Measurements from ENCODE around the gene BBS9. TPM values are rescaled to one million over a fixed set of nuclear protein-coding genes. Genes with fewer than 3 reads are reported as not detected.

Gene BBS9
- total RNA-seq, 4 donors from 2014 or later: 11.2 to 34.5 (median 20.4) TPM

DNA sequence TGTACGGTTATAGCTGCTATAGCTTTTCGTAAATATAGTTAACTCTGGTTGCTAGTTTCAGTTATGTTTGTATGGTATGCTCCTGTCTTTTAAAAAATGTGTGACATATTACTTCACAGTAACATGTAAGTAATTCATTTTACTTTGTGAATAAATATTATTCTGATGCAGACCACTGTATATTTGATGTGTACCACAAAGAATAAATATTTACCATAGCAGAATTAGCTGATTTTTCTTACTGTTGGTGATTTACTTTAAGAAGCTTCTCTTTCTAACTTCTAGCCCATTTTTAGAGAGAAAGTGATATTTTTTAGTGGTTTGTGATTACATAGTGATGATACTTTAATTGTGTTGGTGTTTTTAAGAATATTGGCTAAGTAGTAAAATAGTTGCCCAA lies 292.8 kb downstream of the BBS9 start:
- H3K4me3 ChIP-seq: no peak overlapping the region
- peaks cover 0 to 49% (median 0%) of the 10 kb centered on the region in 3 donors for H3K4me1 ChIP-seq
- TF ChIP-seq EP300 (IDR thresholded peaks at IDR 0.05): no peak
- TF ChIP-seq, protein P1, sequence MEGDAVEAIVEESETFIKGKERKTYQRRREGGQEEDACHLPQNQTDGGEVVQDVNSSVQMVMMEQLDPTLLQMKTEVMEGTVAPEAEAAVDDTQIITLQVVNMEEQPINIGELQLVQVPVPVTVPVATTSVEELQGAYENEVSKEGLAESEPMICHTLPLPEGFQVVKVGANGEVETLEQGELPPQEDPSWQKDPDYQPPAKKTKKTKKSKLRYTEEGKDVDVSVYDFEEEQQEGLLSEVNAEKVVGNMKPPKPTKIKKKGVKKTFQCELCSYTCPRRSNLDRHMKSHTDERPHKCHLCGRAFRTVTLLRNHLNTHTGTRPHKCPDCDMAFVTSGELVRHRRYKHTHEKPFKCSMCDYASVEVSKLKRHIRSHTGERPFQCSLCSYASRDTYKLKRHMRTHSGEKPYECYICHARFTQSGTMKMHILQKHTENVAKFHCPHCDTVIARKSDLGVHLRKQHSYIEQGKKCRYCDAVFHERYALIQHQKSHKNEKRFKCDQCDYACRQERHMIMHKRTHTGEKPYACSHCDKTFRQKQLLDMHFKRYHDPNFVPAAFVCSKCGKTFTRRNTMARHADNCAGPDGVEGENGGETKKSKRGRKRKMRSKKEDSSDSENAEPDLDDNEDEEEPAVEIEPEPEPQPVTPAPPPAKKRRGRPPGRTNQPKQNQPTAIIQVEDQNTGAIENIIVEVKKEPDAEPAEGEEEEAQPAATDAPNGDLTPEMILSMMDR (IDR thresholded peaks at IDR 0.05): no peak
- TF ChIP-seq POLR2A (IDR thresholded peaks at IDR 0.05): no peak
- no peak for TF ChIP-seq POLR2AphosphoS5 (IDR thresholded peaks at IDR 0.05)
- H3K27ac ChIP-seq: no peak overlapping the region
- no peaks in the 10 kb centered on the region for H3K27me3 ChIP-seq
- WGBS, 2 donors (ENCODE audit: low coverage in 1 of 2): 88 to 98% methylated on average over 2 of the region's 2 CpGs
- no peaks in the 10 kb centered on the region for H3K36me3 ChIP-seq
- ATAC-seq: no peak
- H3K9me3 ChIP-seq: no peaks in the 10 kb centered on the region

DNA sequence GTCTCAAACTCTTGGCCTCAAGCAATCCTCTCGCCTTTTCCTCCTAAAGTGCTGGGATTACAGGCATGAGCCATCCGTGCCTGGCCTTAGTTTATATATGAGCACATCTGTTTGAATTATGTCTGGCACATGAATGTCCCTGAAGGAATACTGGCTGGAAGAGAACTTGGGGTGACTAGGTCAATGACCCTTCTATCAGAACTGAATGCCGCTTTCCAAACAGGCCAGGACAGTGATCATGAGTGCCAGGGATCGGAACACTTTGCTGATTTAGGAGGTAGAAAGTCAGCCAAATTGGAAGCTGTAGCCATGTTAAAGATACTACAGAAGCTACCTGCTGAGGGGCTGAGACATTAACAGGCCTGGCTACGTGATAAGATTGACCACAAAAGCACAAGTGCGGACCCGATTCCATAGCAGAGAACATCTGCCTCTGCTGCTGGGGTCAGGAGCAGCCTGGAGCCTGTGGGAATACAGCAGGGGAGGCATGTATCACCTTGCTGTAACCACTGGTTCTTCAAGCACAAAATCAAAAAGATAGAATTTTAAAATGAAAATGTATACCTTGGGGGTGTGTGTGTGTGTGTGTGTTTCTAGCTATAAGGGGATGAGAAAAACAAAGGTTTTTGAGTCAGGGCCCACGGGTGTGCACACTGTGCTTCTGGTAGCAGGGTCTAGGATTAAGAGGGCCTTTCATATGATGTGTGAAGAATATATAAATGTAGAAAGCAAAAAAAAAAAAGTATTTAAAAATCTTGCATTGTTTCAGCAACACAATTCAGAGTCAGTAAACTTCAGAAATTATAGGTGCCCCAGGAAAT lies 293.7 kb downstream of the BBS9 start:
- ATAC-seq: no peak
- WGBS, 2 donors (ENCODE audit: low coverage in 1 of 2): 81 to 90% methylated on average over 4 to 7 of the region's 8 CpGs
- H3K4me1 ChIP-seq: peaks cover 0 to 50% (median 0%) of the 10 kb centered on the region in 3 donors
- no peaks in the 10 kb centered on the region for H3K36me3 ChIP-seq
- no peaks in the 10 kb centered on the region for H3K27me3 ChIP-seq
- H3K9me3 ChIP-seq: no peaks in the 10 kb centered on the region
- no peak overlapping the region for H3K4me3 ChIP-seq
- TF ChIP-seq, protein P1 (IDR thresholded peaks at IDR 0.05): no peak
- TF ChIP-seq POLR2A (IDR thresholded peaks at IDR 0.05) (no peak), EP300 (IDR thresholded peaks at IDR 0.05) (no peak), POLR2AphosphoS5 (IDR thresholded peaks at IDR 0.05) (no peak)
- no peak overlapping the region for H3K27ac ChIP-seq

- Histone ChIP-seq H3K4me3 (no peak overlapping the region), H3K27ac (no peak overlapping the region), H3K9me3 (no peaks in the 10 kb centered on the region), H3K36me3 (no peaks in the 10 kb centered on the region), H3K27me3 (no peaks in the 10 kb centered on the region), H3K4me1 (peaks cover 0 to 50% (median 0%) of the 10 kb centered on the region in 3 donors)
- 90 to 94% methylated on average over 1 of the region's 1 CpG for WGBS, 2 donors (ENCODE audit: low coverage in 1 of 2)
- no peak for TF ChIP-seq POLR2AphosphoS5 (IDR thresholded peaks at IDR 0.05)
- TF ChIP-seq, protein P1 (IDR thresholded peaks at IDR 0.05): peak in 2 of 4 experiments; percentile 19
- ATAC-seq: no peak
These were observed 294.3 kb downstream of the BBS9 start for GRCh38 chr7:33423646-33424020.

DNA sequence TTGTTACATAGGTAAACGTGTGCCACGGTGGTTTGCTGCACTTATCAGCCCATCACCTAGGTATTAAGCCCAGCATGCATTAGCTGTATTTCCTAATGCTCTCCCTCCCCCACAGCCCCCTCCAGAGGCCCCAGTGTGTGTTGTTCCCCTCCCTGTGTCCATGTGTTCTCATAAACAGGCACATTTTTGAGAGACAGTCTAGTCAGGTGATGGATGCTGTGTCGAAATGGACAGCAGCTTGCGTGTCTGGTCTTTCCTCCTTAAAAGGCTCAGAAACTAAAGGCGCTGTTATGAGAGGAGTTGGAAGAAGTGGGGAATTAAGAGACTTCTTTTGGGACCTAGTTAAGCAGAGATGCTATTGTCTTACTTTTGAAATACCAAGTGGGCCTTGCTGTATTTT lies 296.0 kb downstream of the BBS9 start:
- Histone ChIP-seq H3K9me3 (no peaks in the 10 kb centered on the region), H3K27me3 (no peaks in the 10 kb centered on the region), H3K4me1 (peaks cover 0 to 56% (median 0%) of the 10 kb centered on the region in 3 donors), H3K4me3 (no peak overlapping the region), H3K27ac (peak overlapping the region in 1 of 4 donors; percentile 48), H3K36me3 (no peaks in the 10 kb centered on the region)
- TF ChIP-seq POLR2AphosphoS5 (IDR thresholded peaks at IDR 0.05): no peak
- TF ChIP-seq, protein P1 (IDR thresholded peaks at IDR 0.05): no peak
- TF ChIP-seq EP300 (IDR thresholded peaks at IDR 0.05): no peak
- no peak for TF ChIP-seq POLR2A (IDR thresholded peaks at IDR 0.05)
- 75 to 90% methylated on average over 4 to 5 of the region's 5 CpGs for WGBS, 2 donors (ENCODE audit: low coverage in 1 of 2)
- ATAC-seq: no peak

Data from gastroesophageal sphincter (tissue), 4 donors.